HepG2 (cell line): Measurements from ENCODE around the gene TTC31. TPM values are rescaled to one million over a fixed set of nuclear protein-coding genes. Genes with fewer than 3 reads are reported as not detected.

Experiments used
- ERF ChIP-seq: IDR thresholded peaks from 2 replicates; pipeline ENCODE4 v1.6.1; 2018; ENCODE audit warnings: missing biosample characterization, missing genetic modification reagents
- GZF1 ChIP-seq: sonication (generic); formaldehyde crosslinking; IDR thresholded peaks from 2 replicates; pipeline ENCODE4 v1.5.1; 2020; ENCODE audit warnings: mild to moderate bottlenecking, missing genetic modification reagents
- MXD3 ChIP-seq: IDR thresholded peaks from 2 replicates; pipeline ENCODE4 v1.6.1; 2016; ENCODE audit warnings: mild to moderate bottlenecking, missing biosample characterization, missing genetic modification reagents
- NR2F6 ChIP-seq, 2 experiments: IDR thresholded peaks; 2 replicates each; pipeline ENCODE4 v1.6.1; 2016; ENCODE audit warnings: antibody characterized with exemption in 1 of 2, mild to moderate bottlenecking in 1 of 2
- PHB2 ChIP-seq: fragments of 450-650 bp; IDR thresholded peaks from 2 replicates; pipeline ENCODE4 v1.6.1; 2018; ENCODE audit not compliant: partially characterized antibody
- SKI ChIP-seq: fragments of 450-650 bp; IDR thresholded peaks from one replicate; pipeline ENCODE4 v1.6.1; 2018; ENCODE audit warnings: mild to moderate bottlenecking; ENCODE audit not compliant: partially characterized antibody
- SMC3 ChIP-seq: IDR thresholded peaks from 2 replicates; pipeline ENCODE4 v1.6.1; 2011; ENCODE audit warnings: low read length, improper control_type of control experiment
- SP5 ChIP-seq: IDR thresholded peaks from 2 replicates; pipeline ENCODE4 v1.6.1; 2016; ENCODE audit warnings: low read depth, borderline replicate concordance
- SUZ12 ChIP-seq: fragments of 150-350 bp; IDR thresholded peaks from 2 replicates; pipeline ENCODE4 v1.6.1; 2014; ENCODE audit warnings: low read depth, low read length
- TEAD2 ChIP-seq: sonication (generic); formaldehyde crosslinking; IDR thresholded peaks from 2 replicates; pipeline ENCODE4 v1.9.0; 2021; ENCODE audit warnings: missing genetic modification reagents
- ZBTB40 ChIP-seq, 2 experiments: fragments of 450-650 bp in 1 of 2; sonication (generic) in 1 of 2; formaldehyde crosslinking in 1 of 2; IDR thresholded peaks; 2 replicates each; pipeline versions ENCODE4 v1.6.1 to v1.8.0; 2016 to 2022; ENCODE audit warnings: antibody characterized with exemption in 1 of 2, mild to moderate bottlenecking in 1 of 2, missing genetic modification reagents in 1 of 2
- ZMYM4 ChIP-seq: sonication (generic); formaldehyde crosslinking; IDR thresholded peaks from 2 replicates; pipeline ENCODE4 v1.8.1; 2023; ENCODE audit warnings: mild to moderate bottlenecking, missing genetic modification reagents
- ZNF180 ChIP-seq: sonication (generic); formaldehyde crosslinking; IDR thresholded peaks from 2 replicates; pipeline ENCODE4 v1.4.0; 2020; ENCODE audit warnings: low read depth, missing genetic modification reagents, borderline replicate concordance
- ZNF543 ChIP-seq: sonication (generic); formaldehyde crosslinking; IDR thresholded peaks from 2 replicates; pipeline ENCODE4 v1.4.0; 2020; ENCODE audit warnings: mild to moderate bottlenecking, missing genetic modification reagents
- ZNF547 ChIP-seq: sonication (generic); formaldehyde crosslinking; IDR thresholded peaks from 2 replicates; pipeline ENCODE4 v1.5.1; 2020; ENCODE audit warnings: mild to moderate bottlenecking, missing genetic modification reagents
- polyA plus RNA-seq, 8 experiments: library from polyadenylated mRNA; depleted of rRNA in 3 of 8; stranded (reverse) in 7 of 8; unstranded in 1 of 8; fragments of >200 nt; fragmentation: Illumina TruSeq in 4 of 8; extraction: Trizol in 4 of 8; gene quantifications; 2 replicates each; pipeline versions ENCODE4 v1.2.1 to v1.2.3, GENCODE V29; 2011 to 2016; ENCODE audit warnings: low read depth in 4 of 8, missing spikeins in 1 of 8, mixed read lengths in 1 of 8; ENCODE audit not compliant: insufficient read depth in 1 of 8
- total RNA-seq, 5 experiments: library from RNA; depleted of rRNA; stranded (reverse); fragments of >200 nt; fragmentation: Illumina TruSeq; extraction: Trizol; gene quantifications; 2 replicates each; pipeline ENCODE4 v1.2.3, GENCODE V29; 2016; ENCODE audit warnings: low read depth in 1 of 5
- TF ChIP-seq, protein P1 (sequence below): sonication (generic); formaldehyde crosslinking; IDR thresholded peaks from 2 replicates; pipeline ENCODE4 v1.8.0; 2022; ENCODE audit warnings: mild to moderate bottlenecking, missing genetic modification reagents
- TF ChIP-seq, protein P2 (sequence below): conservative IDR thresholded peaks from 2 replicates; pipeline ENCODE4 v1.6.1; 2018; ENCODE audit warnings: missing genetic modification reagents

The TTC31 gene
- total and polyA plus RNA-seq, 2 of the 13 experiments (the other 11 are each of a cell fraction or from before 2014, with no cell fraction given), result 28.3 to 39.5 TPM

DNA sequence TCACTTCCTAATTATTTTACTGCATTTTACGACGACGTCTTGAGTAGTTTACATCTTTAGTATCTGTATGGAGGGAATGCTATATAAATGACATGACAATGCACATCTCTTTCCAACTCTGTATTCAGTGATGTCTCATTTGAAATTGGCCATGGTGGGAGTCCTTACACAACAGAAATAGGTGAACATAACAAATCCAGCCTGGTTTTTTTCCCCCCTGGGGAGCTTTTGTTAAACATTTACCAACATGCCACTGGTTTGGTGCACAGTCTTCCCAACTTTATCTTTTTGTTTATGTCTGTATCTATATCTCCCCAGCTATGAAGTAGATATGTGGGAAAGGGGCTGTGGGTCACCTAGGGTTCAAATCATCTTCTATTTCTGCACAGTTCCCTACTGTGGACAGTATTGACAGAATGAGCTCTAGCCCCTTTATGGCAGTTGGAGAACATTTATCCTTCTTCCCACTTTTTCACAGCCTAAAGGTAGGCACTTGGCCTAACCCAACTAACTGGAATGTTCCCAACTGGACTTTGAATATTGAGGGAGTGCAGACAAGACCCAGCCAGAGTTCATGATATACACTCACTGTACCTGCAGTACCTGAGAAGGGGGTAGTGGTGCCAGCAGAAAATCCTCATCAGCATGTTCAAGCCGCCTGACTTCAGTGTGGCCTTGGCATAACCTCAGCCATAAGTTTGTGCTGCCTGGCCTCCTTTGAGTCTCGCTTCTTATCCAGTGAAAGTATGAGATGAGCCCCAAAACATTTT lies 35.5 kb upstream of the TTC31 start (continued):
- TF ChIP-seq, protein P1, sequence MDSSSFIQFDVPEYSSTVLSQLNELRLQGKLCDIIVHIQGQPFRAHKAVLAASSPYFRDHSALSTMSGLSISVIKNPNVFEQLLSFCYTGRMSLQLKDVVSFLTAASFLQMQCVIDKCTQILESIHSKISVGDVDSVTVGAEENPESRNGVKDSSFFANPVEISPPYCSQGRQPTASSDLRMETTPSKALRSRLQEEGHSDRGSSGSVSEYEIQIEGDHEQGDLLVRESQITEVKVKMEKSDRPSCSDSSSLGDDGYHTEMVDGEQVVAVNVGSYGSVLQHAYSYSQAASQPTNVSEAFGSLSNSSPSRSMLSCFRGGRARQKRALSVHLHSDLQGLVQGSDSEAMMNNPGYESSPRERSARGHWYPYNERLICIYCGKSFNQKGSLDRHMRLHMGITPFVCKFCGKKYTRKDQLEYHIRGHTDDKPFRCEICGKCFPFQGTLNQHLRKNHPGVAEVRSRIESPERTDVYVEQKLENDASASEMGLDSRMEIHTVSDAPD (CRISPR knock-in tag), result no peak; the same call in 1 of the 2 replicates
- TF ChIP-seq ERF (CRISPR knock-in tag) (peak; percentile 45; the same call in 1 of the 2 replicates), MXD3 (0 out of 2 replicates have a peak, but pooled peaks have one; percentile 21), ZNF547 (CRISPR knock-in tag) (no peak), ZNF180 (CRISPR knock-in tag) (no peak), SMC3 (no peak), SKI (peak; percentile 45), NR2F6 (IDR thresholded peaks at IDR 0.05) (0 out of 2 replicates have a peak, but pooled peaks have one; percentile 23), NR2F6 (CRISPR knock-in tag; IDR thresholded peaks at IDR 0.05) (peak; percentile 69), ZMYM4 (CRISPR knock-in tag) (peak; percentile 50; the same call in 1 of the 2 replicates), TEAD2 (CRISPR knock-in tag) (no peak), SUZ12 (no peak), ZNF543 (no peak), GZF1 (CRISPR knock-in tag) (no peak), ZBTB40 (IDR thresholded peaks at IDR 0.05) (no peak), ZBTB40 (CRISPR knock-in tag; IDR thresholded peaks at IDR 0.05) (no peak; the same call in 1 of the 2 replicates), SP5 (CRISPR knock-in tag) (0 out of 2 replicates have a peak, but pooled peaks have one; percentile 16), PHB2 (no peak)
- TF ChIP-seq, protein P2, sequence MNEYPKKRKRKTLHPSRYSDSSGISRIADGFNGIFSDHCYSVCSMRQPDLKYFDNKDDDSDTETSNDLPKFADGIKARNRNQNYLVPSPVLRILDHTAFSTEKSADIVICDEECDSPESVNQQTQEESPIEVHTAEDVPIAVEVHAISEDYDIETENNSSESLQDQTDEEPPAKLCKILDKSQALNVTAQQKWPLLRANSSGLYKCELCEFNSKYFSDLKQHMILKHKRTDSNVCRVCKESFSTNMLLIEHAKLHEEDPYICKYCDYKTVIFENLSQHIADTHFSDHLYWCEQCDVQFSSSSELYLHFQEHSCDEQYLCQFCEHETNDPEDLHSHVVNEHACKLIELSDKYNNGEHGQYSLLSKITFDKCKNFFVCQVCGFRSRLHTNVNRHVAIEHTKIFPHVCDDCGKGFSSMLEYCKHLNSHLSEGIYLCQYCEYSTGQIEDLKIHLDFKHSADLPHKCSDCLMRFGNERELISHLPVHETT (CRISPR knock-in tag), result no peak
